Neural crest cell (in vitro differentiated cells): ENCODE measurements around the gene IBTK. TPM values are rescaled to one million over a fixed set of nuclear protein-coding genes. Genes with fewer than 3 reads are reported as not detected.
"Not testable (repeated sequence)": the region's sequence is repeated elsewhere in the genome, so short reads cannot be mapped to it uniquely, and the experiment has no call there.

Experiments used
- DNase-seq: peaks from one replicate; pipeline ENCODE4 v3.0.0; 2021; ENCODE audit warnings: low read depth, mixed read lengths, low spot score
- H3K27ac Mint-ChIP-seq: one replicate; pipeline ENCODE4 v1.8.0; 2021; ENCODE audit warnings: mild to moderate bottlenecking, mixed read lengths; ENCODE audit not compliant: unreplicated experiment
- H3K27me3 Mint-ChIP-seq: 2 replicates; pipeline ENCODE4 v1.8.0; 2021; ENCODE audit warnings: low read depth, mild to moderate bottlenecking, mixed read lengths
- H3K36me3 Mint-ChIP-seq: 2 replicates; pipeline ENCODE4 v1.8.0; 2021; ENCODE audit warnings: low read depth, mild to moderate bottlenecking, mixed read lengths
- H3K4me1 Mint-ChIP-seq: 2 replicates; pipeline ENCODE4 v1.8.0; 2021; ENCODE audit warnings: mixed read lengths
- H3K4me3 Mint-ChIP-seq: one replicate; pipeline ENCODE4 v1.8.0; 2021; ENCODE audit warnings: mild to moderate bottlenecking, mixed read lengths
- H3K9me3 Mint-ChIP-seq: 2 replicates; pipeline ENCODE4 v1.8.0; 2021; ENCODE audit warnings: mixed read lengths
- CTCF ChIP-seq: fragments of 200-600 bp; sonication (generic); conservative IDR thresholded peaks from 2 replicates; pipeline ENCODE4 v1.5.0; 2021; ENCODE audit warnings: antibody characterized with exemption, mild to moderate bottlenecking
- long read RNA-seq: library from polyadenylated mRNA; unstranded; transcript quantifications from one replicate; pipeline ENCODE4 v2.0.0, GENCODE V29; 2020
- total RNA-seq: library from RNA; stranded (reverse); gene quantifications from 2 replicates; pipeline ENCODE4 v1.2.1, GENCODE V29; 2021

Gene IBTK
- 26.5 and 29.2 TPM in 2 replicates for total RNA-seq
- long read RNA-seq, partial matches to known transcripts: 140 of 148 reads
- long read RNA-seq, other reads (novel, unspliced or antisense): 8 of 148 reads

GRCh38 chr6:82247505-82248272 is at the start of gene IBTK:
IBTK (minus strand) TSS chr6:82247744; CDS start chr6:82240486, 7,258 bp downstream.
- no peaks in the 10 kb centered on the region for H3K9me3 Mint-ChIP-seq
- peak; percentile 91 for DNase-seq
- peak within 1 kb of the TSS; percentile 97 for H3K4me3 Mint-ChIP-seq
- TF ChIP-seq CTCF: no peak
- H3K36me3 Mint-ChIP-seq: peaks cover 7% of the 10 kb centered on the region
- H3K4me1 Mint-ChIP-seq: peaks cover 39% of the 10 kb centered on the region
- peak within 1 kb of the TSS; percentile 99 for H3K27ac Mint-ChIP-seq
- no peaks in the 10 kb centered on the region for H3K27me3 Mint-ChIP-seq

- no peak overlapping the region for H3K4me3 Mint-ChIP-seq
Measured at GRCh38 chr6:82283771-82284410, 36.3 kb upstream of the IBTK start.

GRCh38 chr6:82281550-82281949 is 34.0 kb upstream of the IBTK start:
- not testable (repeated sequence) for H3K4me1 Mint-ChIP-seq, H3K9me3 Mint-ChIP-seq, H3K4me3 Mint-ChIP-seq, H3K27ac Mint-ChIP-seq, H3K36me3 Mint-ChIP-seq, DNase-seq, H3K27me3 Mint-ChIP-seq

More at GRCh38 chr6:82283771-82284410, 36.3 kb upstream of the IBTK start:
- Mint-ChIP-seq H3K4me1 (no peaks in the 10 kb centered on the region), H3K9me3 (peaks cover 5% of the 10 kb centered on the region), H3K27ac (no peak overlapping the region), H3K27me3 (no peaks in the 10 kb centered on the region), H3K36me3 (no peaks in the 10 kb centered on the region)
- TF ChIP-seq CTCF: no peak
- no peak for DNase-seq

GRCh38 chr6:82277686-82278085 is 30.1 kb upstream of the IBTK start:
- Mint-ChIP-seq H3K36me3 (no peaks in the 10 kb centered on the region), H3K9me3 (peaks cover 5% of the 10 kb centered on the region), H3K4me3 (no peak overlapping the region), H3K4me1 (no peaks in the 10 kb centered on the region), H3K27me3 (peaks cover 4% of the 10 kb centered on the region), H3K27ac (no peak overlapping the region)
- no peak for TF ChIP-seq CTCF
- no peak for DNase-seq

- no peak for DNase-seq
- Mint-ChIP-seq H3K4me1 (peaks cover 7% of the 10 kb centered on the region), H3K9me3 (peaks cover 5% of the 10 kb centered on the region), H3K4me3 (no peak overlapping the region), H3K27ac (peak overlapping the region; percentile 9), H3K27me3 (peaks cover 4% of the 10 kb centered on the region), H3K36me3 (no peaks in the 10 kb centered on the region)
- no peak for TF ChIP-seq CTCF
Measured at GRCh38 chr6:82275686-82276085, 28.1 kb upstream of the IBTK start.

- no peak for DNase-seq
- TF ChIP-seq CTCF: no peak
- Mint-ChIP-seq H3K4me1 (peaks cover 7% of the 10 kb centered on the region), H3K27ac (no peak overlapping the region), H3K9me3 (no peaks in the 10 kb centered on the region), H3K27me3 (peaks cover 4% of the 10 kb centered on the region), H3K4me3 (no peak overlapping the region), H3K36me3 (no peaks in the 10 kb centered on the region)
Measured at GRCh38 chr6:82273295-82273694, 25.8 kb upstream of the IBTK start.
